Measurements from ENCODE around the gene ZNF22.

The ZNF22 gene

GRCh38 chr10:45034301-45034700 lies 33.6 kb downstream of the ZNF22 start:
- H3K4me3 ChIP-seq (ENCODE audit: low read depth, low read length), result no peak overlapping the region
- TF ChIP-seq, protein P1, sequence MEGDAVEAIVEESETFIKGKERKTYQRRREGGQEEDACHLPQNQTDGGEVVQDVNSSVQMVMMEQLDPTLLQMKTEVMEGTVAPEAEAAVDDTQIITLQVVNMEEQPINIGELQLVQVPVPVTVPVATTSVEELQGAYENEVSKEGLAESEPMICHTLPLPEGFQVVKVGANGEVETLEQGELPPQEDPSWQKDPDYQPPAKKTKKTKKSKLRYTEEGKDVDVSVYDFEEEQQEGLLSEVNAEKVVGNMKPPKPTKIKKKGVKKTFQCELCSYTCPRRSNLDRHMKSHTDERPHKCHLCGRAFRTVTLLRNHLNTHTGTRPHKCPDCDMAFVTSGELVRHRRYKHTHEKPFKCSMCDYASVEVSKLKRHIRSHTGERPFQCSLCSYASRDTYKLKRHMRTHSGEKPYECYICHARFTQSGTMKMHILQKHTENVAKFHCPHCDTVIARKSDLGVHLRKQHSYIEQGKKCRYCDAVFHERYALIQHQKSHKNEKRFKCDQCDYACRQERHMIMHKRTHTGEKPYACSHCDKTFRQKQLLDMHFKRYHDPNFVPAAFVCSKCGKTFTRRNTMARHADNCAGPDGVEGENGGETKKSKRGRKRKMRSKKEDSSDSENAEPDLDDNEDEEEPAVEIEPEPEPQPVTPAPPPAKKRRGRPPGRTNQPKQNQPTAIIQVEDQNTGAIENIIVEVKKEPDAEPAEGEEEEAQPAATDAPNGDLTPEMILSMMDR (IDR thresholded peaks at IDR 0.05; ENCODE audit: control insufficient read depth, extremely low read depth, insufficient read depth), result no peak
- DNase-seq (ENCODE audit: low read depth), result no peak

DNA sequence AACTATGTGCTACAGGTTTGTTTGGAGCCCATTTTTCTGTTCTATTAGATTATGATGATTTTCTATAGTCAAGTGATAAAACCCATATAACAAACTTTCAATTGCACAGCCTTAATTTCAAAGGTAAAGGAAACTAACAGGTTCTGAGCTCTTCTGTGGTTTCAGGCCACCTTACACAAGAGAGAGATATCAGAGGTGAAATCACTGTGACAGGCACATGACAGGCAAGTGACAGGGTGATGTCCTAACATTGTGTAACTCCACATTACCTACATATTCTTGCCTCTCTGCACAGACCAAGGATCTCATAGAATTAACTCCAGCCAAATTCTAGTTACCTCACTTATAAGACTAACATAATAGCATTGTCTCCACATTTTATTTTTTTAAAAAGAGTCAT lies 35.0 kb downstream of the ZNF22 start:
- DNase-seq (ENCODE audit: low read depth), result no peak
- H3K4me3 ChIP-seq (ENCODE audit: low read depth, low read length), result no peak overlapping the region
- TF ChIP-seq, protein P1 (IDR thresholded peaks at IDR 0.05; ENCODE audit: control insufficient read depth, extremely low read depth, insufficient read depth), result no peak

- TF ChIP-seq, protein P1 (IDR thresholded peaks at IDR 0.05; ENCODE audit: control insufficient read depth, extremely low read depth, insufficient read depth), result no peak
- no peak for DNase-seq (ENCODE audit: low read depth)
- H3K4me3 ChIP-seq (ENCODE audit: low read depth, low read length), result no peak overlapping the region
These were observed 40.3 kb downstream of the ZNF22 start for GRCh38 chr10:45040921-45041542.

- no peak for DNase-seq (ENCODE audit: low read depth)
- no peak overlapping the region for H3K4me3 ChIP-seq (ENCODE audit: low read depth, low read length)
- TF ChIP-seq, protein P1 (IDR thresholded peaks at IDR 0.05; ENCODE audit: control insufficient read depth, extremely low read depth, insufficient read depth), result no peak
These were observed 43.6 kb downstream of the ZNF22 start for GRCh38 chr10:45044290-45044689.

- TF ChIP-seq, protein P1 (IDR thresholded peaks at IDR 0.05; ENCODE audit: control insufficient read depth, extremely low read depth, insufficient read depth), result no peak
- DNase-seq (ENCODE audit: low read depth), result no peak
These were observed 50.0 kb downstream of the ZNF22 start for GRCh38 chr10:45050551-45051235.

GRCh38 chr10:45052700-45053099 lies 52.0 kb downstream of the ZNF22 start:
- H3K4me3 ChIP-seq (ENCODE audit: low read depth, low read length), result no peak overlapping the region
- DNase-seq (ENCODE audit: low read depth), result no peak
- TF ChIP-seq, protein P1 (IDR thresholded peaks at IDR 0.05; ENCODE audit: control insufficient read depth, extremely low read depth, insufficient read depth), result no peak

More at GRCh38 chr10:45050551-45051235, 50.0 kb downstream of the ZNF22 start:
- no peak overlapping the region for H3K4me3 ChIP-seq (ENCODE audit: low read depth, low read length)

All from LNCaP clone FGC (cell line).